GM19452 (cell line): Measurements from ENCODE around the gene KCNN1.
"Not testable (repeated sequence)": the region's sequence is repeated elsewhere in the genome, so short reads cannot be mapped to it uniquely, and the experiment has no call there.

Experiments used
- ATAC-seq: cut with Tn5 transposase; IDR thresholded peaks from one replicate; pipeline ENCODE4 v1.9.1; 2021; ENCODE audit not compliant: unreplicated experiment

The KCNN1 gene

GRCh38 chr19:17966550-17967256, at the start of gene KCNN1:
Gene KCNN1, plus strand, starts transcription at chr19:17967107. Its CDS starts 6,782 bp downstream, at chr19:17973889.
- no peak for ATAC-seq

GRCh38 chr19:17918151-17918550, 48.8 kb upstream of the KCNN1 start:
- not testable (repeated sequence) for ATAC-seq

DNA sequence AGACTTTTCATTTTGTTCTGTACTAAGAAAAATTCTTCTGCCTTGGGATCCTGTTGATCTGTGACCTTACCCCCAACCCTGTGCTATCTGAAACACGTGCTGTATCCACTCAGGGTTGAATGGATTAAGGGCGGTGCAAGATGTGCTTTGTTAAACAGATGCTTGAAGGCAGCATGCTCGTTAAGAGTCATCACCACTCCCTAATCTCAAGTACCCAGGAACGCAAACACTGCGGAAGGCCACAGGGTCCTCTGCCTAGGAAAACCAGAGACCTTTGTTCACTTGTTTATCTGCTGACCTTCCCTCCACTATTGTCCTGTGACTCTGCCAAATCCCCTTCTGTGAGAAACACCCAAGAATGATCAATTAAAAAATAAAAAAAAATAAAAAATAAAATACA, 47.8 kb upstream of the KCNN1 start:
- not testable (repeated sequence) for ATAC-seq

DNA sequence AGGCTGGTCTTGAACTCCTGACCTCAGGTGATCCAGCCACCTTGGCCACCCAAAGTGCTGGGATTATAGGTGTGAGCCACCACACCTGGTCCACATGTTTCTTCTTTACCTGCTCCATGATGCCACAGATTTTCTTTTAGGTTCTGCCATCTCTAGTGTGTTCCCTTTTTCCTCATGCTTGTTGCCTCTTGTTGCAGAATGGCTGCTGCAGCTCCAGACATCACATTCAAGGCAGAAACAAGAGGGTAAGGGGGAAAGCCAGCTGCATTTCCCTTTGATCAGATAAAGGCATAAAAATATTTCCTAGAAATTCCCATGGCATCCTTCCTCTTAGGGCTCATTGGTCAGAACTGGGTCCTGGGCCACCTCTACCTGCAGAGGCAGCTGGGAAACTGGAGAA, 46.4 kb upstream of the KCNN1 start:
- ATAC-seq, result no peak

GRCh38 chr19:17922138-17922537, 44.8 kb upstream of the KCNN1 start:
- ATAC-seq, result no peak

- ATAC-seq, result no peak
Observed at GRCh38 chr19:17926044-17926443, 40.9 kb upstream of the KCNN1 start.

DNA sequence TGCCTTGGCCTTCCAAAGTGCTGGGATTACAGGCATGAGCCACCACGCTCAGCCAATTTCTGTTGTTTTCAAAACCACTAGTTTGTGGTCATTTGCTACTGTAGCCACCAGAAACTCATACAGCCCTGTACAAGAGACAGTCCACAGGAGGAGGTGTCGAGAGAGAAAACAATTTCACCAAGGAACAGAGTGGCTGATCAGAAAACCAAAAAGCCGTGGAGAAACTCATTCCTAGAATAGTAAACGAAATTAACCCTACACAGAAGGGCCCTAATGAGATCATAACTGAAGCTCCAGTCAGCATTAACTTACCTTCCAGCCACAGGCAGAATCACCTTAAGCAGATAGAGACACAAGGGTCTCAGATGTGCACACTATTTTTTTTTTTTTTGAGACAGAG, 37.9 kb upstream of the KCNN1 start:
- ATAC-seq, result no peak

DNA sequence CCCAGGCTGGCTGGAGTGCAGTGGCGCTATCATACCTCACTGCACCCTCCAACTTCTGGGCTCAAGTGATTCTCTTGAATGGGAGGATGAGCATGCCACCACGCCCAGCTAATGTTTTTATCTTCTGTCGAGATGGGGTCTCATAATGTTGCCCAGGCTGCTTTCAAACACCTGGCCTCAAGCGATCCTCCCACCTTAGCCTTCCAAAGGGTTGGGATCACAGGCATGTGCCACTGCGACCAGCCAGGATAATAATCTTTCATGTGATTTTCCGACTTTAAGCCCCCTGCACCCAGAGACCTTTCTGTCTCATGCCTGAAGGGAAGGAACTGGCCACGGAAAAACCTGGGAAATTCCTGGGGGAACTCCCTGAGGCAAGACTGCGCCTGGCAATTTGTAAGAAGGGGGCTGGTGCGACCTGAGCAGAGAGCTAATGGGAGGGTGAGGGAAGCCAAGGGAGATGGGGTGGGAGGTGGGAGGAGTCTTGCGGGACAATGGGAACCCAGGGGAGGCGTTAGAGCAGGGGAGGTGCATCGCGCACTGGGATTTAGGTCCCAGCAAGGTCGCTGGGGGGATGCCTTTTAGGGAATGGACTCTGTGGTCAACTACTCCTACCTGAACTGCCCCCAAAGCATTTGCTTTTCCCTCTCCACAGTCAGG, 35.2 kb upstream of the KCNN1 start:
- no peak for ATAC-seq

DNA sequence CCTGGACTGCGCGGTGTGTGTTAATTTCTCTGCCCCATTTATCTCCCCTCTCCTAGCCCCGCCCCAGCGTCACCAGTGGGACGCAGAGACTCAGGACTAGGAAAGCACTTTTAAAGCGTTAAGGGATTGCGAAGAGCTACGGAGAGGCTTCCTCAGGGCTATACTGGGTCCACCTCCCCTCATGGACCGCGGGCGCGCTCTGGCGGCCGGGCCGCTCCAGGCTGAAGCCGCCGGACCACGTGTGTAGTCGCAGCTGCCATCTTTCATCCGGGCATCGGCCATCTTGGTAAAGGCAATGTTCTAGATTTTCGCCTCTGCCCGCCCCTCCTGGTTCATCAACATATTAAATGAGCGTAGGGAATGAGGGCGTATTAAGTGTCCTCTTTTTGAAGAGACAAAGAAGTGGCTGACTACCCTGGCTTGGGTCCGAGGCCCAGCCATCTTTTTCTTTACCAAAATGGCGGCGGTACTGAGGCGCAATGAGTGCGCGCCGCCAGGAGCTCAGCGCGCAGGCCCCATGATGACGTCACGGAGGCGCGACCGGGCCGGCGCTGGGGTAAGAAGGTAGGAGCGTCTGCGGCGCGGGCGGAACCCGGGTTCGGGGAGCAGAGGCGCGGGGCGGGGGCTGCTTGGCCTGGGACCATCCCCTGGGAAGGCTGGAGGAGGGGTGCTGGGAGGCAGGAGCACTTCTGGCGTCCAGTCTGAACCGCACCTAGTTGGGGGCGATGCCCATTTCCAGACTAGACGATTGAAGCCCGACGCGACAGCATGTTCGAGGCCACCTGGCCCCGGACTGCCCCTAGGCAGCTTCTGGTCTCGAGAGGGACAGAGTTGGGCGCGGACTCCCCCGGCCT, 34.2 kb upstream of the KCNN1 start, which contains the start of gene CCDC124:
CCDC124 (plus strand) TSS at position 531 of the 854 bp plus-strand sequence. CDS start 3,406 bp downstream, outside the sequence.
- peak; percentile 75 for ATAC-seq

DNA sequence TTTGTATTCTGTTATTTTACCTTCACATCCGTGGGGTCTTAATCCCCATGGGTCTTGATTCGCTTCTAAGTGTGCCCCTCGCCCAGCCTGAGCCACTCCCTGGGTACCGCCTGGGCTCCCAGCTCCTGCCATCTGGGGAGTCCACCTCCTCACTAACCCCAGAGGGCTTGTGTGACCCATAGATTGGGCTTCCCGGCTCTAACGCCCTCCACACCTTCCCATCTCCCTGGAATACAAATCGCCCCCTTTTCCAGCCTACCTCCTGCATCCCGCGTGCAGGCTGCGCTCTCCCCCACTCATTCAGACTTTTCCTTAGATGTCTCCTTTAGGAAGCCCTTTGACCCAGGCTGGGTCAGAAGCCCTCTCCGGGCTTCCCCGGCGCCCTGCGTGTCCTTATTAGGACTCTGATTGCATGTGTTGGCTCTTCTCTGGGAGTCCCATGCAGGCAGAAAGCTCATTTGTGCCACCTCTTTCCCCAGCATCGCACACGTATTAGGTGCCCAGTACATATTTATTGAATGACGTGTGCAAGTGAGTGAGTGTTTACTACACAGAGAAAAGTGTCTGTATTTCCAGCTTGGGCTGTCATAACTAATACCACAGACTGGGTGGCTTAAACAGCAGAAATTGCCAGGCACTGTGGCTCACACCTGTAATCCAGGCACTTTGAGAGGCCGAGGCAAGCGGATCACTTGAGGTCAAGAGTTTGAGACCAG, 33.3 kb upstream of the KCNN1 start:
- no peak for ATAC-seq

DNA sequence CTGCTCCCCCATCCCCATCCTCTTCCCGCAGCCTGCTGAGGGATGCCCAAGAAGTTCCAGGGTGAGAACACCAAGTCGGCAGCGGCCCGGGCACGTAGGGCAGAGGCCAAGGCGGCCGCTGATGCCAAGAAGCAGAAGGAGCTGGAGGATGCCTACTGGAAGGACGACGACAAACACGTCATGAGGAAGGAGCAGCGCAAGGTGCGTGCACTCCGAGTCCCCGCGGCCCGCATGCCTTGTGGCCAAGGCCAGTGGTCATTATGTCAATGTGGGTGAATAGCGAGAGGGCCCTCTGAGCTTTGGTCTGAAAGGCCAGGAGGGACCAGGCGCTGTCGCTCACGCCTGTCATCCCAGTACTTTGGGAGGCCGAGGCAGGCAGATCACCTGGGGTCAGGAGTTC, 30.5 kb upstream of the KCNN1 start:
- ATAC-seq, result no peak

DNA sequence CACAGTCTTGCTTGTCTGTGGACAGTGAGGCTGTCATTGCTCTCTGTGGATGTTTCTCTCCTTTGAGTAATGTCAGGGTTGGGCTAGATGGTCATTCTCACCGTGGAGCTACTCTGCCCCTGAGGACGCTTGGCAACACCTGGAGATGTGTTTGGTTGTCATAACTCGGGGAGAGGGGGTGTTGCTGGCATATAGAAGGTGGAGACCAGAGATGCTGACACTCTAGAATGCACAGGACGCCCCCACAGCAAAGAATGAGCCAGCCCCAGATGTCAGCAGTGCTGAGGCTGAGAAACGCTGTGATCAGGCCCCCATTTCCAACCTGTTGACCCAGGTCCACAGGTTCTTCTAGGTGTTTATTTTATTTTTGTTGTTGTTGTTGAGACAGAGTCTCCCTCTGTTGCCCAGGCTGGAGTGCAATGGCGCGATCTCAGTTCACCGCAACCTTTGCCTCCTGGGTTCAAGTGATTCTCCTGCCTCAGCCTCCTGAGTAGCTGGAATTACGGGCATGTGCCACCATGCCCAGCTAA, 29.5 kb upstream of the KCNN1 start:
- no peak for ATAC-seq

- ATAC-seq, result no peak
Observed at GRCh38 chr19:17938092-17938845, 28.6 kb upstream of the KCNN1 start.

GRCh38 chr19:17942181-17942580, 24.7 kb upstream of the KCNN1 start:
- no peak for ATAC-seq

GRCh38 chr19:17942582-17943273, 24.2 kb upstream of the KCNN1 start:
- ATAC-seq, result no peak

DNA sequence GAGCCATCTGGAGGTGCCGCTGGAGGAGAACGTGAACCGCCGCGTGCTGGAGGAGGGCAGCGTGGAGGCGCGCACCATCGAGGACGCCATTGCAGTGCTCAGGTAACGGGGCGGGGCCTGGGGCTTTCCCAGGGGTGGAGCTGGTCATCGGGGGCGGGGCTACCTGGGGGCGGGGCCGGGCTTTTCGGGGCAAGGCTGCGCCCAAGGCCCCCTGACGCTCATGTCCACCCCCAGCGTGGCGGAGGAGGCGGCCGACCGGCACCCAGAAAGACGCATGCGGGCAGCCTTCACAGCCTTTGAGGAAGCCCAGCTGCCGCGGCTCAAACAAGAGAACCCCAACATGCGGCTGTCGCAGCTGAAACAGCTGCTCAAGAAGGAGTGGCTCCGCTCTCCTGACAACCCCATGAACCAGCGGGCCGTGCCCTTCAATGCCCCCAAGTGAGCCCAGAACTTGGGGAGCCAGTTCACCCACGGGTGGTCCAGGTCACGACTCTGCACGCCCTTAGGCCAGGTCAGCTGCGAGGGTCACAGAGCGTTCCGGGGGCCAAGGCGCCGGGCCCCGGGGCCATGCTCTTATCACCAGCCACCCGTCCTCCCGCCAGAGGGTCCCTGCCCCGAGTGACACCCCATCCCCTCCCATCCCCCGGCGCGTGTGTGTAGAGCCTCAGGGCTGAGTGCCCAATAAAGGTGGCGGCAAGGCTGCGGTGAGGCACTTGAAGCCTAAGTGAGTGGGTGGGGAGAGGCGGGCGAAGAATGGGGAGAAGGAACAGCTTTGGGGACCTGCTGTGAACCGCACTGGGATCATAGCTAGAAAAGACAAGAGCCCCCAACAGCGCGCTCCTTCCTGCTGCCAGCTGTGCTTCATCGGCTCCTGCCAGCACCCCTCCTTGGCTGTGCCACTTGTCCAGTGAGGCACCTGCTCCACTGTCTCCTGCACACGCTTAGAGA, 23.4 kb upstream of the KCNN1 start:
- ATAC-seq, result no peak

- no peak for ATAC-seq
Observed at GRCh38 chr19:17944301-17944700, 22.6 kb upstream of the KCNN1 start.
